GM21825 (cell line): ENCODE results near the gene IFNK.

Experiments used
- ATAC-seq: cut with Tn5 transposase; IDR thresholded peaks from one replicate; pipeline ENCODE4 v1.9.1; 2021; ENCODE audit warnings: mild to moderate bottlenecking, moderate library complexity; ENCODE audit not compliant: unreplicated experiment

Gene IFNK

DNA sequence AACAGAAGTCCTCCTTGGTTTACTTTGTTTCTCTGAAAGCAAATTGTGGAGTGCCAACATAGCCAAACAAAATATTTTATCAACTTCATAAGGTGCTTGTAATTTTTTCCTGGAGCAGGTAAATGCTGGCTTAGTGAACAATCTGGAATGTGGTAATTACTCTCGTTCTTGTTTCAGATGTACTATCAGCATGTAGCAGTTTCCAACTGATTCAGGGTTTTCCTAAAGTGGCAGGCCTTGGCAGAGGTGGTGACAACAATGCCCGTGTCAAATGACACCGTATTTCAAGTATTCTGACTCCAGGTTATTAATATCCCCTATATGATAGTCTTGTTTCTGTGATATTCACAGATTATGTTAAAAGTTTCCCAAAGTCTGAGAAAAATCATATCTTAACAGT lies 48.0 kb downstream of the IFNK start:
- ATAC-seq: no peak

DNA sequence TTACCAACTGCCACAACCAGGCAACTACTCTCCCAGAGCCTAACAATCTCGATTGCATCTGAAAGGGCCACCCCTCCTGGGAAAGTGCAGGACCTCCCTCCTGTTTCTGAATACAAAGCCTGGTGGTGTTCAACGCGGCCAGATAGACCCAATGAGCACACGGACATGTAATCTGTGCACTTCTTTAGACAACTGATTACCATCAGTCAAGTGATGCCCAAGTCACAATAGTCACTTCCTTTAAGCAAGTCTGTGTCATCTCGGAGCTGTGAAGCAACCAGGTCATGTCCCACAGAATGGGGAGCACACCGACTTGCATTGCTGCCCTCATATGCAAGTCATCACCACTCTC lies 48.5 kb downstream of the IFNK start:
- ATAC-seq: peak; percentile 31

DNA sequence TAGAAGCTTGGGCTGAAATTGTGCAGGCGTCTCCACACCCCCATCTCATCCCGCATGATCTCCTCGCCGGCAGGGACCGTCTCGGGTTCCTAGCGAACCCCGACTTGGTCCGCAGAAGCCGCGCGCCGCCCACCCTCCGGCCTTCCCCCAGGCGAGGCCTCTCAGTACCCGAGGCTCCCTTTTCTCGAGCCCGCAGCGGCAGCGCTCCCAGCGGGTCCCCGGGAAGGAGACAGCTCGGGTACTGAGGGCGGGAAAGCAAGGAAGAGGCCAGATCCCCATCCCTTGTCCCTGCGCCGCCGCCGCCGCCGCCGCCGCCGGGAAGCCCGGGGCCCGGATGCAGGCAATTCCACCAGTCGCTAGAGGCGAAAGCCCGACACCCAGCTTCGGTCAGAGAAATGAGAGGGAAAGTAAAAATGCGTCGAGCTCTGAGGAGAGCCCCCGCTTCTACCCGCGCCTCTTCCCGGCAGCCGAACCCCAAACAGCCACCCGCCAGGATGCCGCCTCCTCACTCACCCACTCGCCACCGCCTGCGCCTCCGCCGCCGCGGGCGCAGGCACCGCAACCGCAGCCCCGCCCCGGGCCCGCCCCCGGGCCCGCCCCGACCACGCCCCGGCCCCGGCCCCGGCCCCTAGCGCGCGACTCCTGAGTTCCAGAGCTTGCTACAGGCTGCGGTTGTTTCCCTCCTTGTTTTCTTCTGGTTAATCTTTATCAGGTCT lies 49.0 kb downstream of the IFNK start, which contains the start of gene C9orf72:
Gene C9orf72 (minus strand): TSS at position 564 of the 716 bp plus-strand sequence. CDS start 6,361 bp downstream, outside the sequence.
- ATAC-seq: peak; percentile 70

DNA sequence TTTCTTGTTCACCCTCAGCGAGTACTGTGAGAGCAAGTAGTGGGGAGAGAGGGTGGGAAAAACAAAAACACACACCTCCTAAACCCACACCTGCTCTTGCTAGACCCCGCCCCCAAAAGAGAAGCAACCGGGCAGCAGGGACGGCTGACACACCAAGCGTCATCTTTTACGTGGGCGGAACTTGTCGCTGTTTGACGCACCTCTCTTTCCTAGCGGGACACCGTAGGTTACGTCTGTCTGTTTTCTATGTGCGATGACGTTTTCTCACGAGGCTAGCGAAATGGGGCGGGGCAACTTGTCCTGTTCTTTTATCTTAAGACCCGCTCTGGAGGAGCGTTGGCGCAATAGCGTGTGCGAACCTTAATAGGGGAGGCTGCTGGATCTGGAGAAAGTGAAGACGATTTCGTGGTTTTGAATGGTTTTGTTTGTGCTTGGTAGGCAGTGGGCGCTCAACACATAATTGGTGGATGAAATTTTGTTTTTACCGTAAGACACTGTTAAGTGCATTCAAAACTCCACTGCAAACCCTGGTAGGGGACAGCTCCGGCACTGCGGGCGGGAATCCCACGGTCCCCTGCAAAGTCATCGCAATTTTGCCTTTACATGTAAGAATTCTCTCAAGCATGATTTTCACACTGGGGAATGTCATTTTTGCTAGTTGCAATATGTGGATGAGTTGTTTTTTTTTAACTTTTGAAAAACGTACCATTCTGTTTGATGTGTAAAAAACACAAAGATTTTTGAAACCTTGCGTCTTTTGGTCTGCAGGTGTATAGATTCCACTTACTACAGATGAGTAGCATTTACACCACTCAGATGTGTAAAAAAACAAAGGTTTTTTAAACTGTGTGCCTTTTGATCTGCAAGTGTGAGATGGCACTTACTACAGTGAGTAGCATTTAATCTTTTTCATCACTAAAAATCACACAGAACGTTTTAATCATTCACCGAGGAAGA lies 49.8 kb downstream of the IFNK start:
- ATAC-seq: peak; percentile 90
